Panc1 (cell line): ENCODE measurements around the gene ADGRE1. TPM values are rescaled to one million over a fixed set of nuclear protein-coding genes. Genes with fewer than 3 reads are reported as not detected.

Experiments used
- ATAC-seq: fragments of 200-7000 bp; cut with Tn5 transposase; 2 replicates; pipeline ENCODE4 v1.9.1; 2020; ENCODE audit warnings: mild to moderate bottlenecking, moderate library complexity
- BruUV-seq: library from RNA; stranded (reverse); fragments of 400-500 nt; replicated peaks from 2 replicates; lab custom pipeline; 2021; lab: Mats Ljungman, UMichigan
- CTCF ChIA-PET: fragments of 300-600 bp; sonication (Branson Sonifier 250); formaldehyde crosslinking; loops from one replicate; lab custom pipeline; 2022; ENCODE audit warnings: antibody characterized with exemption; lab: Charles Lee
- POLR2A ChIA-PET: fragments of 300-600 bp; sonication (Branson Sonifier 250); formaldehyde crosslinking; loops from one replicate; lab custom pipeline; 2022; ENCODE audit warnings: antibody characterized with exemption; lab: Charles Lee
- DNase-seq: peaks from one replicate; pipeline ENCODE4 v3.0.0-alpha.2; 2010; ENCODE audit warnings: low read depth, low spot score
- H3K27ac ChIP-seq: 2 replicates; pipeline ENCODE4 v1.5.1; 2011; ENCODE audit warnings: mild to moderate bottlenecking, low read length, inconsistent platforms
- H3K27me3 ChIP-seq: fragments of 200-500 bp; sonication (Bioruptor generic); 2 replicates; pipeline ENCODE4 v1.6.0; 2014; ENCODE audit warnings: low read length, inconsistent platforms; ENCODE audit not compliant: control insufficient read depth, insufficient read depth
- H3K36me3 ChIP-seq: fragments of 200-500 bp; sonication (Bioruptor generic); 2 replicates; pipeline ENCODE4 v1.5.1; 2014; ENCODE audit warnings: inconsistent platforms, mild to moderate bottlenecking, low read length, moderate library complexity; ENCODE audit not compliant: control insufficient read depth, insufficient read depth
- H3K4me1 ChIP-seq: 2 replicates; pipeline ENCODE4 v1.5.1; 2011; ENCODE audit warnings: inconsistent platforms, mild to moderate bottlenecking, low read length, moderate library complexity; ENCODE audit not compliant: control insufficient read depth, insufficient read depth
- H3K4me3 ChIP-seq, 2 experiments: 2 replicates each; pipeline ENCODE4 v1.5.1; 2011 to 2012; ENCODE audit warnings: low read depth in 2 of 2, low read length in 2 of 2, mild to moderate bottlenecking in 2 of 2, inconsistent platforms in 1 of 2, moderate library complexity in 1 of 2
- H3K9me3 ChIP-seq: fragments of 200-500 bp; sonication (Bioruptor generic); 2 replicates; pipeline ENCODE4 v1.5.1; 2014; ENCODE audit warnings: low read depth, mild to moderate bottlenecking, inconsistent platforms, low read length, moderate library complexity; ENCODE audit not compliant: control insufficient read depth, insufficient read depth
- POLR2AphosphoS5 ChIP-seq: IDR thresholded peaks from 2 replicates; pipeline ENCODE4 v1.6.1; 2012; ENCODE audit warnings: mild to moderate bottlenecking, low read depth, low read length, moderate library complexity
- SIN3A ChIP-seq: IDR thresholded peaks from 2 replicates; pipeline ENCODE4 v1.6.1; 2012; ENCODE audit warnings: low read depth, mild to moderate bottlenecking, low read length, moderate library complexity, borderline replicate concordance; ENCODE audit not compliant: insufficient read depth
- TCF7L2 ChIP-seq: IDR thresholded peaks from 2 replicates; pipeline ENCODE4 v1.6.1; 2011; ENCODE audit warnings: mild to moderate bottlenecking, low read depth, low read length, inconsistent platforms
- in situ Hi-C: cut with HindIII; loops from 2 replicates; pipeline ENCODE4 v1.10.0; 2016; ENCODE audit warnings: low sequenced_read_pairs, low pct_unique_long_range_greater_than_20kb
- intact Hi-C: fragments of 100-400 bp; cut with micrococcal nuclease; formaldehyde crosslinking; loops from one replicate; pipeline ENCODE4 v1.10.0; 2022; ENCODE audit not compliant: unreplicated experiment
- total RNA-seq: library from RNA; stranded (reverse); gene quantifications from one replicate; pipeline ENCODE4 v1.2.1, GENCODE V29; 2021; ENCODE audit not compliant: unreplicated experiment
- TF ChIP-seq, protein P1 (sequence below), 2 experiments: IDR thresholded peaks; 2 replicates each; pipeline ENCODE4 v1.6.1; 2011 to 2012; ENCODE audit warnings: low read depth in 2 of 2, control low read depth in 1 of 2, low read length in 1 of 2, mild to moderate bottlenecking in 1 of 2, moderate library complexity in 1 of 2; ENCODE audit not compliant: insufficient read depth in 1 of 2
- TF ChIP-seq, protein P2 (sequence below): fragments of 450-650 bp; IDR thresholded peaks from 2 replicates; pipeline ENCODE4 v1.5.1; 2017; ENCODE audit warnings: mild to moderate bottlenecking

ADGRE1 gene
- total RNA-seq, 1 experiment from 2014 or later = 0.08 TPM

- ATAC-seq (peak; percentile 91), DNase-seq (peak; percentile 54)
- Histone ChIP-seq H3K27ac (no peak overlapping the region), H3K4me3 (peak overlapping the region; percentile 35 to 43), H3K36me3 (no peaks in the 10 kb centered on the region), H3K27me3 (no peaks in the 10 kb centered on the region), H3K4me1 (no peaks in the 10 kb centered on the region), H3K9me3 (no peaks in the 10 kb centered on the region)
- intact Hi-C loops = loop anchor here (2.0 to 5.0 kb wide), 2 partner anchors 110 to 124 kb away; partner anchors contain the start of gene TRIP10
- ChIA-PET CTCF (interaction anchor here (0.5 to 2.4 kb wide), 3 partner anchors 14 to 124 kb away, joined by 3 to 11 read pairs (median 4); no protein-coding TSS in a partner anchor), POLR2A (no interaction called here)
- no peak for TF ChIP-seq SIN3A
- TF ChIP-seq, protein P1, sequence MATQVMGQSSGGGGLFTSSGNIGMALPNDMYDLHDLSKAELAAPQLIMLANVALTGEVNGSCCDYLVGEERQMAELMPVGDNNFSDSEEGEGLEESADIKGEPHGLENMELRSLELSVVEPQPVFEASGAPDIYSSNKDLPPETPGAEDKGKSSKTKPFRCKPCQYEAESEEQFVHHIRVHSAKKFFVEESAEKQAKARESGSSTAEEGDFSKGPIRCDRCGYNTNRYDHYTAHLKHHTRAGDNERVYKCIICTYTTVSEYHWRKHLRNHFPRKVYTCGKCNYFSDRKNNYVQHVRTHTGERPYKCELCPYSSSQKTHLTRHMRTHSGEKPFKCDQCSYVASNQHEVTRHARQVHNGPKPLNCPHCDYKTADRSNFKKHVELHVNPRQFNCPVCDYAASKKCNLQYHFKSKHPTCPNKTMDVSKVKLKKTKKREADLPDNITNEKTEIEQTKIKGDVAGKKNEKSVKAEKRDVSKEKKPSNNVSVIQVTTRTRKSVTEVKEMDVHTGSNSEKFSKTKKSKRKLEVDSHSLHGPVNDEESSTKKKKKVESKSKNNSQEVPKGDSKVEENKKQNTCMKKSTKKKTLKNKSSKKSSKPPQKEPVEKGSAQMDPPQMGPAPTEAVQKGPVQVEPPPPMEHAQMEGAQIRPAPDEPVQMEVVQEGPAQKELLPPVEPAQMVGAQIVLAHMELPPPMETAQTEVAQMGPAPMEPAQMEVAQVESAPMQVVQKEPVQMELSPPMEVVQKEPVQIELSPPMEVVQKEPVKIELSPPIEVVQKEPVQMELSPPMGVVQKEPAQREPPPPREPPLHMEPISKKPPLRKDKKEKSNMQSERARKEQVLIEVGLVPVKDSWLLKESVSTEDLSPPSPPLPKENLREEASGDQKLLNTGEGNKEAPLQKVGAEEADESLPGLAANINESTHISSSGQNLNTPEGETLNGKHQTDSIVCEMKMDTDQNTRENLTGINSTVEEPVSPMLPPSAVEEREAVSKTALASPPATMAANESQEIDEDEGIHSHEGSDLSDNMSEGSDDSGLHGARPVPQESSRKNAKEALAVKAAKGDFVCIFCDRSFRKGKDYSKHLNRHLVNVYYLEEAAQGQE (IDR thresholded peaks at IDR 0.05; ENCODE audit: insufficient read depth in 1 of 2, low read depth in 2 of 2, low read length in 1 of 2) = no peak
- peak; percentile 36; the same call in 1 of the 2 replicates for TF ChIP-seq TCF7L2
- TF ChIP-seq, protein P2, sequence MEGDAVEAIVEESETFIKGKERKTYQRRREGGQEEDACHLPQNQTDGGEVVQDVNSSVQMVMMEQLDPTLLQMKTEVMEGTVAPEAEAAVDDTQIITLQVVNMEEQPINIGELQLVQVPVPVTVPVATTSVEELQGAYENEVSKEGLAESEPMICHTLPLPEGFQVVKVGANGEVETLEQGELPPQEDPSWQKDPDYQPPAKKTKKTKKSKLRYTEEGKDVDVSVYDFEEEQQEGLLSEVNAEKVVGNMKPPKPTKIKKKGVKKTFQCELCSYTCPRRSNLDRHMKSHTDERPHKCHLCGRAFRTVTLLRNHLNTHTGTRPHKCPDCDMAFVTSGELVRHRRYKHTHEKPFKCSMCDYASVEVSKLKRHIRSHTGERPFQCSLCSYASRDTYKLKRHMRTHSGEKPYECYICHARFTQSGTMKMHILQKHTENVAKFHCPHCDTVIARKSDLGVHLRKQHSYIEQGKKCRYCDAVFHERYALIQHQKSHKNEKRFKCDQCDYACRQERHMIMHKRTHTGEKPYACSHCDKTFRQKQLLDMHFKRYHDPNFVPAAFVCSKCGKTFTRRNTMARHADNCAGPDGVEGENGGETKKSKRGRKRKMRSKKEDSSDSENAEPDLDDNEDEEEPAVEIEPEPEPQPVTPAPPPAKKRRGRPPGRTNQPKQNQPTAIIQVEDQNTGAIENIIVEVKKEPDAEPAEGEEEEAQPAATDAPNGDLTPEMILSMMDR = peak; percentile 83
- no peak for TF ChIP-seq POLR2AphosphoS5
- BruUV-seq = no TSS peak
- in situ Hi-C loops = no loop called here
Measured at GRCh38 chr19:6862673-6863078, 24.7 kb upstream of the ADGRE1 start.

DNA sequence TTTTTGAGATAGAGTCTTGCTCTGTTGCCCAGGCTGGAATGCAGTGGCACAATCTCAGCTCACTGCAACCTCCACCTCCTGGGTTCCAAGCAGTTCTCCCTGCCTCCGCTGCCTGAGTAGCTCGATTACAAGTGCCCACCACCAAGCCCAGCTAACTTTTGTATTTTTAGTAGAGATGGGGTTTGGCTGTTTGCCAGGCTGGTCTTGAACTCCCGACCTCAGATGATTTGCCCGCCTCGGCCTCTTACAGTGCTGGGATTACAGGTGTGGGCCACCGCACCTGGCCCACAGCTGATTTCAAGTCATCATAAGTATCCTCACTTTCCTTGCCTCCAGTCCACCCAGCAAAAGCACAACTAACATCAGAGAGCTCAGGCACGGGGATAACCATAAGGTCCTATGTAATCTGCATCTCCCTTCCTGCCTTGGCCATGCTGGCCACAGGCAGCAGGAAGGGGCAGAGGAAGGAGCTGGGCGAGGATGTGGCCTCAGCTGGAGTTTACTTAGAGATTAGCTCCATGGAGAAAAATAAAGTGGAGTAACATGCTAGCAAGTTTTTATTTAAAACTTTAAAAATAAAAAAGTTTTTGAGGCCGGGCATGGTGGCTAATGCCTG, 22.9 kb upstream of the ADGRE1 start:
- in situ Hi-C loops (no loop called here), intact Hi-C loops (loop anchor here (5.0 kb wide), 1 partner anchor 112 kb away; no protein-coding TSS in a partner anchor)
- Histone ChIP-seq H3K27ac (no peak overlapping the region), H3K36me3 (no peaks in the 10 kb centered on the region), H3K9me3 (no peaks in the 10 kb centered on the region), H3K4me3 (no peak overlapping the region), H3K27me3 (no peaks in the 10 kb centered on the region), H3K4me1 (no peaks in the 10 kb centered on the region)
- POLR2A ChIA-PET = no interaction called here
- ATAC-seq (no peak), DNase-seq (no peak)
- CTCF ChIA-PET = interaction anchor here (0.6 to 2.4 kb wide), 2 partner anchors 126 to 1180 kb away, joined by 6 to 11 read pairs; no protein-coding TSS in a partner anchor
- no TSS peak for BruUV-seq
- TF ChIP-seq POLR2AphosphoS5 = no peak
- TF ChIP-seq SIN3A = no peak
- TF ChIP-seq, protein P1 (IDR thresholded peaks at IDR 0.05; ENCODE audit: insufficient read depth in 1 of 2, low read depth in 2 of 2, low read length in 1 of 2) = no peak
- no peak for TF ChIP-seq TCF7L2
- TF ChIP-seq, protein P2 = no peak
